HG02763 (cell line): Measurements from ENCODE around the gene DIPK1A.
"Not testable (repeated sequence)": the region's sequence is repeated elsewhere in the genome, so short reads cannot be mapped to it uniquely, and the experiment has no call there.

Experiments used
- ATAC-seq: cut with Tn5 transposase; IDR thresholded peaks from one replicate; pipeline ENCODE4 v1.9.1; 2021; ENCODE audit warnings: mild to moderate bottlenecking, moderate library complexity; ENCODE audit not compliant: unreplicated experiment

The DIPK1A gene

DNA sequence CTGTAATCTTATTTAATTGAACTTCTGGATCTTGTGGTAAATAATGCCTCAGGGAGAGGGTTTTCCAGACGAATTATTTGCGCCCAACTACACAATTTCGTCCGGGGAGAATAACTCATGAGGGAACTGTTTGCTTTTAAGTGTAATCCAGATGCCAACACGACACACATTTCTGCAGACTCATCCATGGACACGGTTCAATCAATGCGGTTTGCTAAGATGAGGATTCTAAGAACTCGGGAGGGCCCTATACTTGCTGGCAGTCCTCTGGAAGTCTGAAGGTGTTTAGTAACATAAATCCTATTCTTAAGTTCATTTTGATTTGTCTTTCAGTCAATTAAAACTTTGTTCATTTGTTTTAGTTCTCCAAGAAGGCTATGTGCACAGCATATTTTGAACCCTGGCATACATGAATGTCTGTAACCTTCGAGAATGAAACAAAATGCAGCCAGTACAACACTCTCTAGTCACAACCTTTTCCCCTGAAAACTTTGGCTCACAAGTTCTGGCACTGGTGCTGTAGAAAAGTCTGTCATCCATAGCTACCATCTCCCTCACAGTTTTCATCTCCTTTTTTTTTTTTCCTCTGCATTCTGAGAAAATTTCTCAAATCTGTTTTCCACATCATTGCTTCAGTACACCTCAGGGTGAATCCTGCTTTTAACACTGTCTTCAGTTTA is 38.8 kb downstream of the DIPK1A start:
- ATAC-seq: no peak

- ATAC-seq: no peak
Measured at GRCh38 chr1:92921031-92922023, 39.9 kb downstream of the DIPK1A start.

DNA sequence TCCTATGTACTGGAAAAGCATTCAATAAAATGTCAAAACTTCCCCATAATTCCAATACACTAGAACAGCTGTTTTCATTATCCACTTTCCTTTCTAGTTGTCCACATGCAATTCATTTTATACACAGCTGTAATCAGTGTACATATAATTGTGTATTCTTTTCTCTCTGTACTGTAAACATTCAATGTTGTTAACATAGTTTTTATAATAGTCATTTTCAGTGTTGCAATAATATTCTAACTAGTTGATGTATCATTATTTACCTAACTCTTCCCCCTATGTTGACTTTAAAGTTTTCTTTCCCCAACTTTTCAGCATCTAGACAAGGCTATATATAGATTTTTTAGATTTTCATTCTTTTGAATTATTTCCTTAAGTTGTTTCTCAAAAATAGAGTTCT is 44.4 kb downstream of the DIPK1A start:
- no peak for ATAC-seq

DNA sequence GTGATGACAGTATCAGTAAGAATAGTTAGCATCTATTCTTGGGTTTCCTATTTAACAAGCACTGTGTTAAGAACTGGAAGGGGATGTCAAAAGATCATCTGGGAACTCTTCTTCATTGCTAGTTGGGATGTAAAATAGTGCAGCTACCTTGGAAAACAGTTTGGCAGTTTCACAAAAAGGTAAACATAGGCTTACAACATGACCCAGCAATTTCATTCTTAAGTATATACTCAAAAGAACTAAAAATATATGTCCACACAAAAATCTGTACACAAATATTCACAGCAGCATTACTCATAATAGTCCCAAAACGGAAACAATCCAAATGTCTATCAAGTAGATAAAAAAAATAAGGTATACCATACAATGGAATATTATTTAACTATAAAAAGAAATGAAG is 45.7 kb downstream of the DIPK1A start:
- ATAC-seq: no peak

GRCh38 chr1:92913093-92913819 is 48.0 kb downstream of the DIPK1A start:
- no peak for ATAC-seq

GRCh38 chr1:92910081-92910480 is 51.2 kb downstream of the DIPK1A start:
- no peak for ATAC-seq

GRCh38 chr1:92909321-92909720 is 51.9 kb downstream of the DIPK1A start:
- ATAC-seq: no peak

- ATAC-seq: no peak
Measured at GRCh38 chr1:92907949-92908684, 53.1 kb downstream of the DIPK1A start.

DNA sequence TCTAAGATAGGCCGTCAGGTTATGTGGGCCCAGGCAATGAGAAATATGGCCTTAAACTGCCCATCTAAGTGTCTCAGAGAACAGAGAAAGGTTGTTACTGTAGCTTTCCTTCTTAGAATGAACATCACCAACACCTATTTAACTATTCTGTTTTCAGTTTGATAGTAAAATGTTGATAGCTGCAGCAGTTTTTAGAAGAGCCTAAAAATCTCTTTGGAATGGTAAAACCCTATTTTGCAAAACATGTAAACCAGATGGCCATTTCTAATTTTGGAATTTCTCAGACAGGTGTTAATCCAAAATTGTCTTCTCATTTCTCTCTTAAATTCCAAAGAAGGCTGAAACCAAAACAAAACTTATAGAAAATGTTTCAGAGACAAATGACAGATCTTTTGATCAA is 57.5 kb downstream of the DIPK1A start:
- no peak for ATAC-seq

DNA sequence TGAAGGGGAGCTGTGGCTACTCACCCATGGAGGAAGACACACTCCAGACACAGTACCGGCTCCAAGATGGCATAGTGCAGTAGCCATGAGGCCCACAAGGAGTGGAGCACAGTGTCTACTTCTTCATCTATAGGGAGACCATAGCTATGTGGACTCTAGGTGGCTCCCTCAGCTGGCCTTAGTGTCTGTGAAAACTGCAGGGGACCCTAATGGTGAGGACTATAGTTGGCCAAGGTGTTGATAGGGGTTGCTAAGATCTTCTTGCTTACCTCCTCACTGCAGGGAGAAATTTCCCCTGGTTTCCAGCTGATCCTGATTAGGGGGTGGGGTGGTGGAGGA is 58.9 kb downstream of the DIPK1A start:
- no peak for ATAC-seq

GRCh38 chr1:92901699-92902405 is 59.4 kb downstream of the DIPK1A start:
- no peak for ATAC-seq

DNA sequence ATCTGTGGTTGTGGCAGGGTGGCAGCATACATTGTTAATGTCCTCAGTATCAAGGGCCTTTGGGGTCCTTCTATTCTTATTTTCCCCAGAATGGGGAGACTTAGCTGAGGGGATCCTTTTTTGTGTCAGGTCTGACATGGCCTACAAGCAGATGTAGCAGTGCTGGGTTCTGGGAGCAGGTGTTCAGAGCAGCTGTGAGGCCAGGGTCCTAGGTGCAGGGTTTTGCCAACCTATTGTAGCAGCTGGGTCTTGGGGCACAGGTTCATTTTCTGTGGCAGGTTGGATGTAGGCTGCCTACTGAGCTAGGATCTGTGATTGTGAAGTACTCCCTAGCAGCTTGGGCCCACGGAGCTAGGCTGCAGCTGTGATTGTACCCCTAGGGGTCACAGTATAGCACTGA is 60.1 kb downstream of the DIPK1A start:
- no peak for ATAC-seq

DNA sequence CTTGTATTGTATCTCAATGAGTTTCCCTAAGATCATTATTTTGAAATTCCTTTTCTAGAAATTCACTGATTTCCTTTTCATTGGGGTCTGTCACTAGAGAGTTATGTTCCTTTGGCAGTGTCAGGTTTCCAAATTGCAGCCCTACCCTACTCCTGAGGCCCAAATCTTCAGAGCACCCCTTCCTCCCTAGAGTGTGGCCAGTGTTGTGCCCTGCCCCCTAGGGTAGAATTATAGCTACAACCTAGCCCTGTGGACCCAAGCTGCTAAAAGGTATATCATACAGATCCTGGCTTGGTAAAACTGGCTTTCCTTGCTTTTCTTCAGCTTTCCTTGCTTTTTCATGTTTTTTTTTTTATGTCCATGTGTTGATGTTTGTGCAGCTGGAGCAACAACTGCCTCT is 60.7 kb downstream of the DIPK1A start:
- no peak for ATAC-seq

DNA sequence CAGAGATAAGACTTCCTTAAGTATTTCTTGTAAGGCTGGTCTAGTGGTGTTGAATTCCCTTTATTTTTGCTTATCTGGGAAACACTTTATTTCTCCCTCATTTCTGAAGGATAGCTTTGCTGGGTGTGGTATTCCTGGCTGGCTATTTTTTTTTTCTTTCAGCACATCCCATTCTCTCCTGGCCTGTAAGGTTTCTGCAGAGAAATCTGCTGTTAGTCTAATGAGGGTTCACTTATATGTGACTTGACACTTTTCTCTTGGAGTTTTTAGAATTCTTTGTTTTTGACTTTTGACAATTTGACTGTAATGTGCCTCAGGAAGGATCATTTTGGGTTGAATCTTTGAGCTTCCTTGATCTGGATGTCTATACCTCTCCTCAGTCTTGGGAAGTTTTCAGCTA is 61.5 kb downstream of the DIPK1A start:
- no peak for ATAC-seq

DNA sequence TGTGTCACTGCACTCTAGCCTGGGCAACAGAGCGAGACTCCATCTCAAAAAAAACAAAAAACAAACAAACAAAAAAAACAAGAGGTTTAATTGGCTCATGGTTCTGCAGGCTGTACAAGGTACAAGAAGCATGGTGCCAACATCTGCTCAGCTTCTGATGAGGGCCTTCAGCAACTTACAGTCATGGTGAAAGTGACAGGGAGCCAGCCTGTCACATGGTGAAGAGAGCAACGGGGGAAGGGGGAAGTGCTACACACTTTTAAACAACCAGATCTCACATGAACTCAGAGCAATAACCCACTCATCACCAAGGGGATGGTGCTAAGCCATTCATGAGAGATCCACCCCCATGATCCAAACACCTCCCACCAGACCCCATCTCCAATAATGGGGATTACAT is 63.2 kb downstream of the DIPK1A start:
- not testable (repeated sequence) for ATAC-seq

- ATAC-seq: no peak
Measured at GRCh38 chr1:92887465-92887864, 73.8 kb downstream of the DIPK1A start.

- no peak for ATAC-seq
Measured at GRCh38 chr1:92886886-92887419, 74.3 kb downstream of the DIPK1A start.

- ATAC-seq: no peak
Measured at GRCh38 chr1:92884195-92884594, 77.1 kb downstream of the DIPK1A start.

- no peak for ATAC-seq
Measured at GRCh38 chr1:92883297-92883696, 78.0 kb downstream of the DIPK1A start.

- no peak for ATAC-seq
Measured at GRCh38 chr1:92882819-92883218, 78.4 kb downstream of the DIPK1A start.
